Measurements from ENCODE around the gene ARMH1.

Gene ARMH1

GRCh38 chr1:44674113-44675000 is at the start of gene ARMH1, which contains the start of gene TMEM53:
TSS of gene ARMH1 (plus strand) at chr1:44674714. CDS start at chr1:44689698, 14,984 bp downstream.
TSS of gene TMEM53 (minus strand) at chr1:44674481. CDS start at chr1:44674391, 90 bp downstream.
- peak; percentile 99 for DNase-seq

GRCh38 chr1:44625348-44625747 is 49.2 kb upstream of the ARMH1 start:
- DNase-seq: no peak

- no peak for DNase-seq
Observed at GRCh38 chr1:44628962-44629756, 45.4 kb upstream of the ARMH1 start.

- DNase-seq: no peak
Observed at GRCh38 chr1:44630116-44630515, 44.4 kb upstream of the ARMH1 start.

GRCh38 chr1:44631333-44631646 is 43.2 kb upstream of the ARMH1 start:
- DNase-seq: no peak

- peak; percentile 90 for DNase-seq
Observed at GRCh38 chr1:44631647-44632539, 42.6 kb upstream of the ARMH1 start.

GRCh38 chr1:44632598-44632997 is 41.9 kb upstream of the ARMH1 start:
- DNase-seq: peak; percentile 68

GRCh38 chr1:44634606-44635189 is 39.8 kb upstream of the ARMH1 start:
- DNase-seq: no peak

GRCh38 chr1:44635439-44635838 is 39.1 kb upstream of the ARMH1 start:
- DNase-seq: no peak

- DNase-seq: no peak
Observed at GRCh38 chr1:44636083-44636687, 38.3 kb upstream of the ARMH1 start.

GRCh38 chr1:44636688-44637598 is 37.6 kb upstream of the ARMH1 start:
- DNase-seq: no peak

GRCh38 chr1:44637702-44638411 is 36.7 kb upstream of the ARMH1 start:
- DNase-seq: peak; percentile 25

- no peak for DNase-seq
Observed at GRCh38 chr1:44640200-44640853, 34.2 kb upstream of the ARMH1 start.

- no peak for DNase-seq
Observed at GRCh38 chr1:44641126-44642102, 33.1 kb upstream of the ARMH1 start.

GRCh38 chr1:44642255-44642654 is 32.3 kb upstream of the ARMH1 start:
- DNase-seq: no peak

- DNase-seq: no peak
Observed at GRCh38 chr1:44642925-44643324, 31.6 kb upstream of the ARMH1 start.

GRCh38 chr1:44643721-44644334 is 30.7 kb upstream of the ARMH1 start:
- DNase-seq: no peak

- DNase-seq: no peak
Observed at GRCh38 chr1:44644806-44645205, 29.7 kb upstream of the ARMH1 start.
